HPDE6-E6E7 (cell line): ENCODE measurements around the gene ARHGAP6.

Experiments
- DNase-seq: peaks from one replicate; pipeline ENCODE4 v3.0.0; 2011; ENCODE audit warnings: missing footprints; ENCODE audit errors: extremely low spot score

The ARHGAP6 gene

GRCh38 chrX:11665168-11666111 lies at the start of gene ARHGAP6:
ARHGAP6 (minus strand) TSS chrX:11665920; CDS start chrX:11664828, 1,092 bp downstream.
- DNase-seq: no peak

GRCh38 chrX:11704725-11705495 lies 39.2 kb upstream of the ARHGAP6 start:
- DNase-seq: no peak

- no peak for DNase-seq
These were observed 38.1 kb upstream of the ARHGAP6 start for GRCh38 chrX:11703855-11704254.

GRCh38 chrX:11702965-11703631 lies 37.4 kb upstream of the ARHGAP6 start:
- DNase-seq: no peak

- no peak for DNase-seq
These were observed 36.7 kb upstream of the ARHGAP6 start for GRCh38 chrX:11702420-11702819.

- no peak for DNase-seq
These were observed 33.0 kb upstream of the ARHGAP6 start for GRCh38 chrX:11698702-11699101.

- no peak for DNase-seq
These were observed 22.5 kb upstream of the ARHGAP6 start for GRCh38 chrX:11688201-11688600.

GRCh38 chrX:11687157-11687556 lies 21.4 kb upstream of the ARHGAP6 start:
- DNase-seq: no peak

GRCh38 chrX:11683057-11683456 lies 17.3 kb upstream of the ARHGAP6 start:
- no peak for DNase-seq

- DNase-seq: no peak
These were observed 12.4 kb upstream of the ARHGAP6 start for GRCh38 chrX:11678158-11678557.

GRCh38 chrX:11672213-11672612 lies 6.5 kb upstream of the ARHGAP6 start:
- DNase-seq: no peak

- no peak for DNase-seq
These were observed 4.6 kb upstream of the ARHGAP6 start for GRCh38 chrX:11670316-11670715.

- DNase-seq: no peak
These were observed 1.4 kb upstream of the ARHGAP6 start for GRCh38 chrX:11666952-11667685.

GRCh38 chrX:11666164-11666563 lies 444 bp upstream of the ARHGAP6 start:
- no peak for DNase-seq

GRCh38 chrX:11664211-11665167 lies 1.2 kb downstream of the ARHGAP6 start:
- no peak for DNase-seq

GRCh38 chrX:11663875-11664210 lies 1.9 kb downstream of the ARHGAP6 start:
- no peak for DNase-seq

GRCh38 chrX:11655282-11656015 lies 10.3 kb downstream of the ARHGAP6 start:
- DNase-seq: no peak

- no peak for DNase-seq
These were observed 16.8 kb downstream of the ARHGAP6 start for GRCh38 chrX:11648705-11649519.

- no peak for DNase-seq
These were observed 18.6 kb downstream of the ARHGAP6 start for GRCh38 chrX:11647138-11647537.
